Endodermal cell (in vitro differentiated cells): Measurements from ENCODE around the gene FAM227B. TPM values are rescaled to one million over a fixed set of nuclear protein-coding genes. Genes with fewer than 3 reads are reported as not detected.

Experiments used
- DNase-seq: peaks from one replicate; pipeline ENCODE4 v3.0.0-alpha.2; 2017
- H3K27ac ChIP-seq: 2 replicates; pipeline ENCODE4 v1.5.1; 2013; ENCODE audit warnings: mild to moderate bottlenecking, low read depth, low read length, moderate library complexity
- H3K27me3 ChIP-seq: 2 replicates; pipeline ENCODE4 v1.6.1; 2013; ENCODE audit warnings: mild to moderate bottlenecking, low read length, moderate library complexity; ENCODE audit not compliant: insufficient read depth, control insufficient read depth, poor library complexity, severe bottlenecking
- H3K36me3 ChIP-seq: 2 replicates; pipeline ENCODE4 v1.7.0; 2013; ENCODE audit warnings: mild to moderate bottlenecking, low read length, moderate library complexity; ENCODE audit not compliant: control insufficient read depth, insufficient read depth
- H3K4me1 ChIP-seq: one replicate; pipeline ENCODE4 v1.7.0; 2013; ENCODE audit warnings: low read length; ENCODE audit not compliant: control insufficient read depth, insufficient read depth
- H3K4me3 ChIP-seq: 2 replicates; pipeline ENCODE4 v1.5.1; 2013; ENCODE audit warnings: mild to moderate bottlenecking, low read length, moderate library complexity
- H3K9ac ChIP-seq: 2 replicates; pipeline ENCODE4 v1.6.1; 2013; ENCODE audit warnings: mild to moderate bottlenecking, low read length, moderate library complexity; ENCODE audit not compliant: poor library complexity, severe bottlenecking; ENCODE audit errors: extremely low read depth
- H3K9me3 ChIP-seq: 2 replicates; pipeline ENCODE4 v1.6.1; 2013; ENCODE audit warnings: mild to moderate bottlenecking, low read length, moderate library complexity; ENCODE audit not compliant: control insufficient read depth
- H3K27ac Mint-ChIP-seq: 2 replicates; pipeline ENCODE4 v1.8.0; 2020; ENCODE audit warnings: mixed read lengths
- H3K27me3 Mint-ChIP-seq: 2 replicates; pipeline ENCODE4 v1.8.0; 2021; ENCODE audit warnings: mild to moderate bottlenecking, mixed read lengths; ENCODE audit not compliant: insufficient read depth
- H3K36me3 Mint-ChIP-seq: 2 replicates; pipeline ENCODE4 v1.8.0; 2020; ENCODE audit warnings: low read depth, mixed read lengths
- H3K4me1 Mint-ChIP-seq: 2 replicates; pipeline ENCODE4 v1.8.0; 2020; ENCODE audit warnings: mixed read lengths
- H3K4me3 Mint-ChIP-seq: 2 replicates; pipeline ENCODE4 v1.8.0; 2020; ENCODE audit warnings: mild to moderate bottlenecking, moderate library complexity, mixed read lengths
- H3K9me3 Mint-ChIP-seq: 2 replicates; pipeline ENCODE4 v1.8.0; 2020; ENCODE audit warnings: mild to moderate bottlenecking, mixed read lengths
- CTCF ChIP-seq: fragments of 200-600 bp; sonication (generic); conservative IDR thresholded peaks from 2 replicates; pipeline ENCODE4 v1.5.0; 2021; ENCODE audit warnings: antibody characterized with exemption, mild to moderate bottlenecking
- WGBS, 2 experiments: methylation state at CpG; one replicate each; pipeline versions ENCODE4 v1.1.5 to v1.1.7; 2013; ENCODE audit warnings: missing lambda C conversion rate in 2 of 2, mixed read lengths in 1 of 2; ENCODE audit not compliant: insufficient coverage in 1 of 2, insufficient read length in 1 of 2; 5-methylcytosine and 5-hydroxymethylcytosine counted together
- total RNA-seq, 2 donors: library from RNA; stranded (reverse); fragmentation: NEBNext Ultra II Directional in 1 of 2; extraction: Animal tissue kit (Norgen Biotek cat#: 25700) in 1 of 2; gene quantifications; 2 replicates in 1 of 2; 3 replicates in 1 of 2; pipeline ENCODE4 v1.2.1, GENCODE V29; 2021

Gene FAM227B
- total RNA-seq, 2 donors from 2014 or later = 7.5 to 8.5 TPM

- Histone ChIP-seq H3K4me3 (no peak overlapping the region), H3K27ac (no peak overlapping the region), H3K27me3 (no peaks in the 10 kb centered on the region), H3K9ac (no peak overlapping the region), H3K4me1 (no peaks in the 10 kb centered on the region), H3K36me3 (no peaks in the 10 kb centered on the region), H3K9me3 (peaks cover 29% of the 10 kb centered on the region)
- peaks cover 3% of the 10 kb centered on the region for H3K4me1 Mint-ChIP-seq
- H3K4me3 Mint-ChIP-seq = no peak overlapping the region
- TF ChIP-seq CTCF = no peak
- no peak overlapping the region for H3K27ac Mint-ChIP-seq
- no peaks in the 10 kb centered on the region for H3K27me3 Mint-ChIP-seq
- H3K36me3 Mint-ChIP-seq = peaks cover 4% of the 10 kb centered on the region
- peaks cover 41% of the 10 kb centered on the region for H3K9me3 Mint-ChIP-seq
- no peak for DNase-seq
- 83 to 84% methylated on average over 1 to 2 of the region's 2 CpGs for WGBS, 2 experiments
Measured at GRCh38 chr15:49650676-49651075, 30.1 kb upstream of the FAM227B start.

- H3K4me1 ChIP-seq = no peaks in the 10 kb centered on the region
- Mint-ChIP-seq H3K36me3 (peaks cover 4% of the 10 kb centered on the region), H3K9me3 (peaks cover 35% of the 10 kb centered on the region), H3K4me1 (peaks cover 6% of the 10 kb centered on the region), H3K27me3 (no peaks in the 10 kb centered on the region), H3K27ac (no peak overlapping the region), H3K4me3 (no peak overlapping the region)
- peaks cover 29% of the 10 kb centered on the region for H3K9me3 ChIP-seq
- H3K27ac ChIP-seq = no peak overlapping the region
- no peak overlapping the region for H3K4me3 ChIP-seq
- no peaks in the 10 kb centered on the region for H3K27me3 ChIP-seq
- 100% methylated on average over 1 of the region's 1 CpG; no CpG with 5 or more reads in 1 of the 2 experiments for WGBS, 2 experiments
- no peak overlapping the region for H3K9ac ChIP-seq
- DNase-seq = no peak
- peaks cover 2% of the 10 kb centered on the region for H3K36me3 ChIP-seq
- TF ChIP-seq CTCF = no peak
Measured at GRCh38 chr15:49649987-49650386, 29.4 kb upstream of the FAM227B start.

GRCh38 chr15:49646891-49647290 is 26.3 kb upstream of the FAM227B start:
- H3K9me3 Mint-ChIP-seq = peaks cover 5% of the 10 kb centered on the region
- no peak overlapping the region for H3K4me3 Mint-ChIP-seq
- 98 to 100% methylated on average over 1 to 2 of the region's 2 CpGs for WGBS, 2 experiments

More at GRCh38 chr15:49646891-49647290, 26.3 kb upstream of the FAM227B start:
- Mint-ChIP-seq H3K4me1 (peaks cover 14% of the 10 kb centered on the region), H3K27ac (no peak overlapping the region), H3K27me3 (no peaks in the 10 kb centered on the region), H3K36me3 (peaks cover 20% of the 10 kb centered on the region)
- Histone ChIP-seq H3K36me3 (peaks cover 20% of the 10 kb centered on the region), H3K9ac (no peak overlapping the region), H3K27me3 (no peaks in the 10 kb centered on the region), H3K4me1 (no peaks in the 10 kb centered on the region), H3K27ac (no peak overlapping the region), H3K4me3 (no peak overlapping the region), H3K9me3 (peaks cover 4% of the 10 kb centered on the region)
- DNase-seq = no peak
- no peak for TF ChIP-seq CTCF
